GM13977 (cell line): Measurements from ENCODE around the gene HLA-DMA.

ENCODE experiments used
- DNase-seq: peaks from one replicate; pipeline ENCODE4 v3.0.0; 2012; ENCODE audit warnings: low spot score
- CTCF ChIP-seq: IDR thresholded peaks from 2 replicates; pipeline ENCODE4 v1.5.1; 2012; ENCODE audit warnings: mild to moderate bottlenecking, control low read depth; ENCODE audit not compliant: insufficient read depth; ENCODE audit errors: extremely low read depth, missing control alignments
- in situ Hi-C: fragments of 300-500 bp; cut with MboI; formaldehyde crosslinking; loops from one replicate; pipeline ENCODE4 v1.12.0; 2022; ENCODE audit warnings: low sequenced_read_pairs, low pct_unique_long_range_greater_than_20kb, mixed read lengths, inconsistent platforms; ENCODE audit not compliant: unreplicated experiment

HLA-DMA gene

DNA sequence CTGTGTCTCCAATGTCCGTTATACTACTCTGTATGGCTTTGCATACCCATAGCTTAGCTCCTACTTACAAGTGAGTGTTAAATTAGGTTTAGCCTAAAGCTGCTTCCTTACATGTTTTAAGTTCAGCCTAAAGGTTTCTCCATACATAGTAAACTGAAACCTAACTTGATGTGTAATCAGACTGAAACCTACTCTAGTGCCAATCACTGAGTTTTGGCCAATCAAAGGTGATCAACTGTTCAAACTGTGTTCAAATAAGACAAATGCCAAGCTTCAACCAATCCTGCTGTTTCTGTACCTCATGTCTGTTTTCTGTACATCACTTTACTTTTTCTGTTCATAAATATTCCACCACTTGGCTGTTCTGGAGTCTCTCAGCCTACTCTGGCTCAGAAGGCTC is 36.5 kb upstream of the HLA-DMA start:
- in situ Hi-C loops = no loop called here
- TF ChIP-seq CTCF = no peak

DNA sequence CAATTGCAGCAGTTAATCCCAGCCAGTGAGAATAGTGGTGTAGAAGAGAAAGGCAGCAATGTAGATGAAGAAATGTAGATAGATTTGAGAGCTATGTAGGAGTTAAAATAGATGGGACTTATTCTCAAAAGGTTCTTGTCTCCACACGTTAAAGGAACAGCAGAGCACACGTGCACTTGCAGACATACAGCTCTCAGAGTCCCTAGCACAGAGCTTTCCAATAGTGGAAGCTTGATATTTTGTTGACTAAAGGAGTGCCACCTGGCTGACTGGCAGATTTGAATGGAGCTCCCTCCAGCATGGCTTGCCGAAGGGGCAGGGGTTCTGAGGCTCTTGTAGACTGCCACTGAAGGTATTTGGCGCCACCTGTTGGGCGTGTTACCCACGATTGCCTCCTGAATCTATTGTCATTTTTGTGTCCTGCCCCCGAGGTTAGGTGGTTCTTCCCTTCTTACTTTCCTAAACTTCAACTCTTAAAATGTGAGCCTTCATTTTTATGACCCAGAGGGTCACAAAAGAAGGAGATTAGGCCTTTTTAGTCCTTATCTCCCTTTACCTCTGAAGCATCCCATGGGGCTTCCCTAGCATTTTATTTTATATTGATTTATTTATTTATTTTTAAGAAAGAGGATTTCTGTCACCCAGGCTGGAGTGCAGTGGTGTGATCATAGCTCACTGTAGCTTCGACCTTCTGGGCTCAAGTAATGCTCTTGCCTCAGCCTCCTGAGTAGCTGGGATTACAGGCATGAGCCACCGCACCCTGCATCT is 31.9 kb upstream of the HLA-DMA start:
- peak; percentile 74 for DNase-seq
- TF ChIP-seq CTCF = peak; percentile 84
- in situ Hi-C loops = no loop called here

More for the DNA sequence above, 36.5 kb upstream of the HLA-DMA start:
- DNase-seq = no peak

DNA sequence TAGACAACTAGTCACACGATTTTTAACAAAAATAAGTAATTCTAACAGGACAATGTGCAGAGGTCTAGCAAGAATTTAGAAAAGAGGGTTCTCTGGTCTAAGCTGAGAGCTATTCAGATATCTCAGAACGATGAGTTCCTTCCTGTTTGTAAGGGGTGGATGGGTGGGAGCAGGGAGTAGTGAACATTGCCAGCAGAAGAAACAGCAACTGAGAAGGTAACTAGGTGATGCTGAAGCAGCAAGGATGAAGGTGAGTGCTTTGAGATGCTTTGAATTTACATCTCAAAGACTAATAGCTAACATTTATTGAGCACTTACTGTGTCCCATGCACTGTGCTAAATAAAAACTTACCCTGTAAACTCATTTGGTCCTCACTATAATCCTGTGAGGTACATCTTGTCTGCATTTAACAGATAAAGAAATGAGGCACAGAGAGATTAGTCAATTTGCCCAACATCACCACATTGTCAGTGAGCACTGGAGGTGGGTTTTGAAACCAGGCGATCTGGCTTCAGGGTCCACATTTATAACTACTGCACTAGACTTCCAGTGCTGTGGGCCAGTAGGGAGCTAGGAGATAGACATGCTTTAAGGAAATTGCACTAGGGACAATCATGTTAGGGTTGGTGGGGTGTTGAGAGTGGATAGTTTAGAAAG is 31.2 kb upstream of the HLA-DMA start:
- TF ChIP-seq CTCF = no peak
- in situ Hi-C loops = no loop called here
- DNase-seq = no peak

DNA sequence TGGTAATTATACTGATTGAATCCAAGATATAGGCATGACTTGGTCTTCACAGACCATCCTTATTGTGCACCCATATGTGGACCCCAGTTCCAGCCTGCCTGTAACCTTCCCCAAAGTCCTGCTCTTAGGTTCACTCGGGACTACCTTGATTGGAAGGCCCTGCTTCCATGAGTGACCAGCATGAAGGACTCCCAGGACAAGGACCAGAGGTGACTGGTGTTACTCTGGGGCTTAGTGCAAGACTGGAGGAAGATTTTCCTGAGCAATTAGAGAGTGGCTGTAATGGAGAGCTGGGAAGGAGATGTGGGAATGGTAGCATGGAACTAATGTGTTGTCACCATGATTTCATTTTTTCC is 30.6 kb upstream of the HLA-DMA start:
- TF ChIP-seq CTCF = no peak
- in situ Hi-C loops = no loop called here
- no peak for DNase-seq

GRCh38 chr6:32982702-32983492 is 30.0 kb upstream of the HLA-DMA start:
- DNase-seq = no peak
- in situ Hi-C loops = no loop called here
- TF ChIP-seq CTCF = no peak

DNA sequence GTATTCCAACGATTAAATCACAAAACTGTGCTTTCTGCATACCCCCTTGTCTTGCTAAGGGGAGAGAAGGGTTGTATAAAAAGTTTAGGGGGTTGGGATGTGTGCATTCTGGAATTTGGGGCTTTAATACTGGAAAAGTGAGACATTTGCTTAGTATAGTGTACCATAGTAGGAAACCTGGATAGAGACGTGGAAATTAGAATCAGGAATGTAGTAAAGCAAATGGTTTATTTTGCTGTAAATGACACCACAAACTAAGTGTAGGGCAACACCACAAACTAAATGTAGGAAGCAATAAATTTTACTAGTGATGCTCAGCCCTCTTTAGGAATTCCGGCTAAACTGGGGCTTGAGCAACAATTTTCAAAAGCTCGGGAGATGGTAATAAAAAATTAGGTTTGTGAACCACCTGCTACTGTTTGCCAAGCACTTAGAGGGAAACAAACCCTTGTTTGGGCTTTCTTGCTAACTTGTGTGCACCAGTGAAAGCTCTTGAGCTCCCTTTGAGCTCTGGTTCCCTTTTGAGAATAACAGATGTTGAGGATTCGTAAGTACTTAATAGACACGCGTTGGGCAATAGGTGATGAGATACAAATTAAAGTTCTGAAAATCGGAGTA is 29.3 kb upstream of the HLA-DMA start:
- no peak for DNase-seq
- in situ Hi-C loops = no loop called here
- TF ChIP-seq CTCF = no peak
